ENCODE data around the gene SGMS1. TPM values are rescaled to one million over a fixed set of nuclear protein-coding genes. Genes with fewer than 3 reads are reported as not detected.
A peak's percentile ranks its signal among the peaks of the same experiment; 100 is the strongest.
"Not testable (repeated sequence)": the region's sequence is repeated elsewhere in the genome, so short reads cannot be mapped to it uniquely, and the experiment has no call there.

Gene SGMS1
- total RNA-seq, 1 donor from 2014 or later = 18.6 TPM

DNA sequence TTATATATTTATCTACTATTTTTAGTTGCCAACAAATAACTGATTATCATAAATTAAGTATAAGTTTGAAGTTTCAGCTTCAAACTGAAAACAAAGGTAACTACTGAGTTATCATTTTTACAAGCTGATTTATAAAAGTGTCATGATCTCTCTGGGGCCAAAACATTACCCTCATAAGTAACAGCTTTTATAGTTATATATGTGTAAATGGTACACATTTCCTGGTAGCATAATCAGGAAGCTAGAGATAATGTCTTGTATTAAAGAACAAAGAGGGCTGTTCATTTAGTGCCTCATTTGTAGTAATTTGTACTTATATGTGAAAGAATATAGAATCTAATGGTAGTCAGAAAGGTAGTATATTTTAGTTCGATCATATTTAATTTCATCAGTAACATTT lies 162.6 kb downstream of the SGMS1 start:
- intact Hi-C loops (cut with micrococcal nuclease) = no loop called here
- H3K9me3 Mint-ChIP-seq = no peaks in the 10 kb centered on the region
- H3K27me3 Mint-ChIP-seq (ENCODE audit: insufficient read depth) = no peaks in the 10 kb centered on the region
- H3K4me1 Mint-ChIP-seq (ENCODE audit: low read depth) = peaks cover 4% of the 10 kb centered on the region
- H3K36me3 Mint-ChIP-seq (ENCODE audit: low read depth) = peaks cover 8% of the 10 kb centered on the region
- no peak for DNase-seq (ENCODE audit: low spot score)
- H3K27ac Mint-ChIP-seq = no peak overlapping the region
- no peak overlapping the region for H3K4me3 Mint-ChIP-seq

DNA sequence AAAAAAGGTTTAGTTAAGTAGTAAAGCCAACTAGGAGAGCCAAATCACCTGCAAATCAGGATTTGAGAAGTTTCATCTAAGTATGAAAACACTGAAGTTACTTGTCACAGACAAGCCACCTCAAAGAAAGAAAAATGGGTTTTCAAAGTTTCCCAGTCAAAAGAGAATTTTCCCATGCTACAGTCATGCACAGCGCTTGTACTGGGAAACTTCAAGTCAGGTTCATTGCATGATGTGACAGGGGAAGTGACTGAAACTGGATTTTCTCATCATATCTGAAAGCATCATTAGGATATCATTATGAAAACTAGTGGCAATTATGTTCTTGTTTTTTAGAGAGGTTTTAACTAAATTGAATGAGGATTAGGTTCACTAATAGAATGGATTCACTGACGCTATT lies 167.0 kb downstream of the SGMS1 start:
- intact Hi-C loops (cut with micrococcal nuclease) = no loop called here
- Mint-ChIP-seq H3K4me3 (no peak overlapping the region), H3K36me3 (ENCODE audit: low read depth) (peaks cover 12% of the 10 kb centered on the region), H3K27me3 (ENCODE audit: insufficient read depth) (no peaks in the 10 kb centered on the region), H3K9me3 (no peaks in the 10 kb centered on the region), H3K27ac (no peak overlapping the region), H3K4me1 (ENCODE audit: low read depth) (peaks cover 11% of the 10 kb centered on the region)
- no peak for DNase-seq (ENCODE audit: low spot score)

DNA sequence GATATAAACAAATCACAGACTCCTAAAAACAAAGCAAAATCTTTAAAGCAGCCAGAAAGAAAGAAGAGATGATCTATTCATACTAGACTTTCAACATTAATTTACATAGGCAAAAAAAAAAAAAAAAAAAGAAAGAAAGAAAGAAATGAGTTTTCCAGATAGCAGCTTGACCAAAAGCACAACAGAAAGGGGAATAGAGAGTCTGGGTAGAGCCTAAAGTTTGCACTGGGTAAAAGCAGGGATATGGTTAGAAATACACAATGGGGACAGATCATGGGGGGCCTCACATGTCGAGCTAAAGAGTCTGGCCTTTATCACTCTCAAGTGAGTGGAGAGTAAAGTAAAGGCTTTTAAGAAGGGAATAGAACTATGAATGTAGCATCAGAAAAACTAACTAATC lies 169.8 kb downstream of the SGMS1 start:
- H3K4me3 Mint-ChIP-seq = no peak overlapping the region
- peaks cover 5% of the 10 kb centered on the region for H3K36me3 Mint-ChIP-seq (ENCODE audit: low read depth)
- H3K27ac Mint-ChIP-seq = no peak overlapping the region
- DNase-seq (ENCODE audit: low spot score) = no peak
- H3K4me1 Mint-ChIP-seq (ENCODE audit: low read depth) = peaks cover 11% of the 10 kb centered on the region
- no peaks in the 10 kb centered on the region for H3K27me3 Mint-ChIP-seq (ENCODE audit: insufficient read depth)
- no peaks in the 10 kb centered on the region for H3K9me3 Mint-ChIP-seq
- intact Hi-C loops (cut with micrococcal nuclease) = no loop called here

GRCh38 chr10:50452603-50453002 lies 171.2 kb downstream of the SGMS1 start:
- Mint-ChIP-seq H3K27ac (no peak overlapping the region), H3K4me3 (no peak overlapping the region), H3K27me3 (ENCODE audit: insufficient read depth) (no peaks in the 10 kb centered on the region), H3K9me3 (no peaks in the 10 kb centered on the region), H3K4me1 (ENCODE audit: low read depth) (peaks cover 15% of the 10 kb centered on the region), H3K36me3 (ENCODE audit: low read depth) (peaks cover 4% of the 10 kb centered on the region)
- DNase-seq (ENCODE audit: low spot score) = no peak
- intact Hi-C loops (cut with micrococcal nuclease) = no loop called here

- Mint-ChIP-seq H3K27me3 (ENCODE audit: insufficient read depth) (no peaks in the 10 kb centered on the region), H3K4me1 (ENCODE audit: low read depth) (peaks cover 10% of the 10 kb centered on the region), H3K36me3 (ENCODE audit: low read depth) (peaks cover 11% of the 10 kb centered on the region), H3K9me3 (peaks cover 13% of the 10 kb centered on the region), H3K27ac (no peak overlapping the region), H3K4me3 (no peak overlapping the region)
- no peak for DNase-seq (ENCODE audit: low spot score)
- intact Hi-C loops (cut with micrococcal nuclease) = no loop called here
Observed at GRCh38 chr10:50447691-50448090, 176.1 kb downstream of the SGMS1 start.

GRCh38 chr10:50445777-50446176 lies 178.0 kb downstream of the SGMS1 start:
- H3K27me3 Mint-ChIP-seq (ENCODE audit: insufficient read depth); H3K4me3 Mint-ChIP-seq; intact Hi-C loops (cut with micrococcal nuclease); H3K27ac Mint-ChIP-seq; DNase-seq (ENCODE audit: low spot score): not testable (repeated sequence)
- Mint-ChIP-seq H3K9me3 (peaks cover 13% of the 10 kb centered on the region), H3K36me3 (ENCODE audit: low read depth) (peaks cover 11% of the 10 kb centered on the region), H3K4me1 (ENCODE audit: low read depth) (peaks cover 13% of the 10 kb centered on the region)

- Mint-ChIP-seq H3K4me1 (ENCODE audit: low read depth) (peaks cover 46% of the 10 kb centered on the region), H3K27me3 (ENCODE audit: insufficient read depth) (no peaks in the 10 kb centered on the region), H3K36me3 (ENCODE audit: low read depth) (peaks cover 10% of the 10 kb centered on the region), H3K9me3 (peaks cover 2% of the 10 kb centered on the region), H3K27ac (no peak overlapping the region), H3K4me3 (no peak overlapping the region)
- no peak for DNase-seq (ENCODE audit: low spot score)
- intact Hi-C loops (cut with micrococcal nuclease) = no loop called here
Observed at GRCh38 chr10:50440489-50440888, 183.3 kb downstream of the SGMS1 start.

DNA sequence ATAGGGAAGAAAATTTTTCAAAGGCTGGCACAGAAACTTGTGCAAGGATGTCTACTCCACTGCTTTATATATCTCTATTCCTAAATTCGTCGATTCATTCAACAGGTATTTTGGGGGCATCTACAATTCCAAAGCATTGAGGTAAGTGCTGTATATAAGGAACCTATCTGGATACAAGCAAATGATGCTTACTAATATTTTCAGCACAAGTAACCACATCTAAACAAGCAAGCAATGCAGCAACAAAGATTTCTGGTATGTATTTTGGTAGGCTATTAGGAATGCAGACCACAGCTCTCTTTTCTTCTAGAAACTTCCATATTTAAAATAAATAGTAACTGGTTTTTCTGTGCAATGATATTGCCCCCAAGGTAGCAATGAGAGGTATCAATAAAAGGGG lies 183.9 kb downstream of the SGMS1 start:
- no peak overlapping the region for H3K4me3 Mint-ChIP-seq
- peaks cover 46% of the 10 kb centered on the region for H3K4me1 Mint-ChIP-seq (ENCODE audit: low read depth)
- no peak for DNase-seq (ENCODE audit: low spot score)
- intact Hi-C loops (cut with micrococcal nuclease) = no loop called here
- no peaks in the 10 kb centered on the region for H3K27me3 Mint-ChIP-seq (ENCODE audit: insufficient read depth)
- peaks cover 10% of the 10 kb centered on the region for H3K36me3 Mint-ChIP-seq (ENCODE audit: low read depth)
- H3K9me3 Mint-ChIP-seq = no peaks in the 10 kb centered on the region
- H3K27ac Mint-ChIP-seq = no peak overlapping the region

DNA sequence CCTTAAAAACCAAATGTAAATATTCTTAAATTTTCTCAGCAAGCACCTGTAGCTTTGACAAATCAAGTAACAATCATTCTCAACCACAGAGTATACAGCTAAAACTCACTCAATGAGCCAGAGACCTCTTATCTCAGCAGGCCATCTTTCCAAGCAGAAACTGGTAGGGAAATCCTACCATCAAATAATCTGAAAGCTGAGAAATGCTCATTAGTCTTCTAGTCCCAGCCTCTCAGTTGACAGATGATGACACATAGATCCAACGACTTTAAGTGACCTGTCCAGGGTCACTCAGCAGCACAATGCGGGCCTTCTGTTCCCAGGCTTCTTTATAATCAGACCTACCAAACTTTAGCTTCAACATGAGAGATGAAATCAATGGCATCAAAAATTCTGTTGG lies 184.6 kb downstream of the SGMS1 start:
- intact Hi-C loops (cut with micrococcal nuclease) = no loop called here
- no peaks in the 10 kb centered on the region for H3K9me3 Mint-ChIP-seq
- H3K36me3 Mint-ChIP-seq (ENCODE audit: low read depth) = peaks cover 10% of the 10 kb centered on the region
- peaks cover 46% of the 10 kb centered on the region for H3K4me1 Mint-ChIP-seq (ENCODE audit: low read depth)
- H3K27ac Mint-ChIP-seq = no peak overlapping the region
- no peaks in the 10 kb centered on the region for H3K27me3 Mint-ChIP-seq (ENCODE audit: insufficient read depth)
- no peak overlapping the region for H3K4me3 Mint-ChIP-seq
- DNase-seq (ENCODE audit: low spot score) = no peak

DNA sequence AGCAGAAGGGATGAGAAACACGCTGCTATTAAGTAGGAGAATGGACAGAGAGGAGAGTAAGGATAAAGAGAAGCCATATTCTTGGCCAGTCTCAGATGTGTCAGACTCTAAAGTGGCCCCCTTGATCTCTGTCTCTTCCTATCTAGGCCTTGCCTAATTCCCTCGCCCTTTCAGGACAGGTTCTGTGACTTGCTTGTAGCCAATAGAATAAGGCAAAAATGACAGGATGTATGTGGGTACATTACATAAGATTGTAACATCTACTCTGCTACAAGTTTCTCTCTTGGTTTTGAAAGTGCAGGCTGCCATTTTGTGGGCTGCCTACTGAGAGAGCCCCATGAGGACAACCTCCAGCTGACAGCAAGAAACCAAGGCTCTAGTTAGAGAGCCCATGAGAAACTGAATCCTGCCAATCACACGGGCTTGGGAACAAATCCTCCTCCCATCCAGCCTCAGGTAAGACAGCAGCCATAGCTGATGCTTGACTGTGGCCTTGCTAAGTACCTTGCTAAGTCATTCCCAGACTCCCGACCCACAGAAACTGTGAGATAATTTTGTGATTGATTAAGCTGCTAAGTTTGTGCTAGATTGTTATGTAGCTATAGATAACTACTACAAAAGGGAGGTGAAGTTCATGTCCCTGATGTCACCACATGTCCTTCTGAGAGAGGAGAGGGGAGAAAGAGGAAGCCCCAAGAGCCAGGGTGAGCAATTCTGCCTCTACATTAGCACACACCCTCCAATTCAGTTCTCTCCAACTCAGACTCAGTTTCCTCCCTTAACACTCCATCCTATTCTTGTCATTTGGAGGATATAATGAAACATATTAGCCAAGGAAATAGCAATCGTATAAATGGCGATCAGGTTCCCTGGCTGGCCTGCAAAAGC lies 185.5 kb downstream of the SGMS1 start:
- Mint-ChIP-seq H3K9me3 (no peaks in the 10 kb centered on the region), H3K36me3 (ENCODE audit: low read depth) (peaks cover 12% of the 10 kb centered on the region), H3K4me1 (ENCODE audit: low read depth) (peaks cover 48% of the 10 kb centered on the region), H3K4me3 (no peak overlapping the region), H3K27ac (no peak overlapping the region), H3K27me3 (ENCODE audit: insufficient read depth) (no peaks in the 10 kb centered on the region)
- intact Hi-C loops (cut with micrococcal nuclease) = no loop called here
- DNase-seq (ENCODE audit: low spot score) = no peak

DNA sequence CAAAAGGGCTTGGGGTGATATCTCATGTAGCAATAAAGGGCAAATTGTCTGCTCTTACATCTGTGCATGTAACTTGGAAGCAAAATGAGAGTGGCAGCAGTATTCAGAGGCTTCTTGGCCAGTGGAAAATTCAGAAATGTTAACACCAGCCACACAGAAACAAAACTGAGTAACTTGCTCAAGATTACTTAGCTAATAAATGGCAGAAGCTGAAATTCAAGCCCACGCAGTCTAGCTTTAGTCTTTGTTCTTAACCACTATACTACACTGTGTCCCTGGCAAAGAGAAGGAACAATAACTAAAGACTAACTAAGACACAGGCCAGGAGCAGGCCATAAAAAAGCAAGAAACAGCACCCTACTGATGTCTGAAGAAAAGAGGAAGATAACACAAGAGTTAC lies 186.5 kb downstream of the SGMS1 start:
- peaks cover 15% of the 10 kb centered on the region for H3K36me3 Mint-ChIP-seq (ENCODE audit: low read depth)
- H3K9me3 Mint-ChIP-seq = no peaks in the 10 kb centered on the region
- no peak for DNase-seq (ENCODE audit: low spot score)
- peaks cover 54% of the 10 kb centered on the region for H3K4me1 Mint-ChIP-seq (ENCODE audit: low read depth)
- no peaks in the 10 kb centered on the region for H3K27me3 Mint-ChIP-seq (ENCODE audit: insufficient read depth)
- no peak overlapping the region for H3K4me3 Mint-ChIP-seq
- peak overlapping the region; percentile 11 for H3K27ac Mint-ChIP-seq
- intact Hi-C loops (cut with micrococcal nuclease) = no loop called here

GRCh38 chr10:50436805-50437204 lies 187.0 kb downstream of the SGMS1 start:
- H3K27ac Mint-ChIP-seq = no peak overlapping the region
- intact Hi-C loops (cut with micrococcal nuclease) = no loop called here
- H3K9me3 Mint-ChIP-seq = no peaks in the 10 kb centered on the region
- H3K27me3 Mint-ChIP-seq (ENCODE audit: insufficient read depth) = no peaks in the 10 kb centered on the region
- DNase-seq (ENCODE audit: low spot score) = no peak
- H3K36me3 Mint-ChIP-seq (ENCODE audit: low read depth) = peaks cover 15% of the 10 kb centered on the region
- H3K4me1 Mint-ChIP-seq (ENCODE audit: low read depth) = peaks cover 59% of the 10 kb centered on the region
- H3K4me3 Mint-ChIP-seq = no peak overlapping the region

GRCh38 chr10:50432211-50433009 lies 191.3 kb downstream of the SGMS1 start:
- Mint-ChIP-seq H3K4me1 (ENCODE audit: low read depth) (peaks cover 40% of the 10 kb centered on the region), H3K4me3 (no peak overlapping the region), H3K27me3 (ENCODE audit: insufficient read depth) (no peaks in the 10 kb centered on the region), H3K36me3 (ENCODE audit: low read depth) (peaks cover 18% of the 10 kb centered on the region), H3K27ac (peak overlapping the region; percentile 77), H3K9me3 (no peaks in the 10 kb centered on the region)
- intact Hi-C loops (cut with micrococcal nuclease) = loop anchor here (1.0 to 2.0 kb wide), 9 partner anchors 35 to 204 kb away; no protein-coding TSS in a partner anchor
- DNase-seq (ENCODE audit: low spot score) = no peak

Data from activated T-helper 1 cell treated with anti-CD3 and anti-CD28 coated beads, Interleukin-12 subunit alpha, Interleukin-12 subunit beta, Interleukin-2, Interleukin-4 antibody, amounts not matched to agents 30 ng/mL and 10 ng/mL and 1 ng/mL, durations not matched to agents 14 hours and 24 hours and 36 hours (primary cell).